IMR-90 (cell line): ENCODE measurements around the gene PSD2. TPM values are rescaled to one million over a fixed set of nuclear protein-coding genes. Genes with fewer than 3 reads are reported as not detected.

Experiments used
- ATAC-seq: fragments of 200-7000 bp; cut with Tn5 transposase; 2 replicates; pipeline ENCODE4 v1.9.1; 2020; ENCODE audit warnings: low read depth, mild to moderate bottlenecking, moderate library complexity
- BruUV-seq: library from RNA; stranded (reverse); fragments of 400-500 nt; replicated peaks from 2 replicates; lab custom pipeline; 2021; lab: Mats Ljungman, UMichigan
- CTCF ChIA-PET: fragments of 300-600 bp; formaldehyde crosslinking; extraction: SDS; loops from one replicate; lab custom pipeline; 2021; ENCODE audit warnings: antibody characterized with exemption; lab: Yijun Ruan, JAX
- POLR2A ChIA-PET: fragments of 300-600 bp; sonication (Branson Sonifier 250); formaldehyde crosslinking; loops from one replicate; lab custom pipeline; 2022; ENCODE audit warnings: antibody characterized with exemption; ENCODE audit not compliant: unreplicated experiment; lab: Charles Lee
- DNase-seq: peaks from one replicate; pipeline ENCODE4 v3.0.0; 2013
- H2AFZ ChIP-seq: replicated peaks from 2 replicates; pipeline ENCODE3; 2013; ENCODE audit warnings: low read length, mild to moderate bottlenecking; ENCODE audit not compliant: poor library complexity
- H2AK5ac ChIP-seq: 2 replicates; pipeline ENCODE4 v1.6.1; 2013; ENCODE audit warnings: low read depth, low read length, inconsistent platforms
- H2AK9ac ChIP-seq: replicated peaks from 2 replicates; pipeline ENCODE3; 2013; ENCODE audit warnings: mild to moderate bottlenecking, low read depth, low read length, moderate library complexity; ENCODE audit not compliant: poor library complexity
- H2BK120ac ChIP-seq: 2 replicates; pipeline ENCODE4 v1.6.1; 2013; ENCODE audit warnings: low read depth, low read length, inconsistent platforms
- H2BK15ac ChIP-seq: 3 replicates; pipeline ENCODE4 v1.6.1; 2013; ENCODE audit warnings: low read depth, low read length, inconsistent platforms
- H2BK20ac ChIP-seq: 2 replicates; pipeline ENCODE4 v1.6.1; 2013; ENCODE audit warnings: low read depth, mild to moderate bottlenecking, inconsistent platforms, low read length, moderate library complexity
- H2BK5ac ChIP-seq: 2 replicates; pipeline ENCODE4 v1.6.1; 2013; ENCODE audit warnings: mild to moderate bottlenecking, low read depth, low read length, inconsistent platforms; ENCODE audit not compliant: poor library complexity, severe bottlenecking
- H3K14ac ChIP-seq: replicated peaks from 2 replicates; pipeline ENCODE4 v1.6.1; 2013; ENCODE audit warnings: low read depth, low read length, inconsistent platforms
- H3K18ac ChIP-seq: 2 replicates; pipeline ENCODE4 v1.6.1; 2013; ENCODE audit warnings: low read depth, low read length, control low read depth
- H3K23ac ChIP-seq: 2 replicates; pipeline ENCODE4 v1.6.1; 2013; ENCODE audit warnings: low read depth, low read length, inconsistent platforms
- H3K27ac ChIP-seq: 2 replicates; pipeline ENCODE4 v1.5.1; 2013; ENCODE audit warnings: mild to moderate bottlenecking, control low read depth, low read length; ENCODE audit not compliant: insufficient read depth
- H3K27me3 ChIP-seq: 2 replicates; pipeline ENCODE4 v1.6.1; 2013; ENCODE audit warnings: low read length; ENCODE audit not compliant: control insufficient read depth, insufficient read depth
- H3K36me3 ChIP-seq: 2 replicates; pipeline ENCODE4 v1.6.1; 2013; ENCODE audit warnings: low read length, mixed read lengths; ENCODE audit not compliant: control insufficient read depth, insufficient read depth
- H3K4ac ChIP-seq: 2 replicates; pipeline ENCODE4 v1.6.1; 2013; ENCODE audit warnings: low read depth, low read length, inconsistent platforms
- H3K4me1 ChIP-seq: 2 replicates; pipeline ENCODE4 v1.6.1; 2013; ENCODE audit warnings: low read length, mixed read lengths; ENCODE audit not compliant: control insufficient read depth, insufficient read depth
- H3K4me2 ChIP-seq: 2 replicates; pipeline ENCODE4 v1.6.1; 2013; ENCODE audit warnings: low read depth, mild to moderate bottlenecking, control low read depth, low read length, moderate library complexity
- H3K4me3 ChIP-seq: 2 replicates; pipeline ENCODE4 v1.5.1; 2013; ENCODE audit warnings: low read depth, mild to moderate bottlenecking, control low read depth, low read length, moderate library complexity; ENCODE audit not compliant: insufficient read depth
- H3K56ac ChIP-seq: 2 replicates; pipeline ENCODE4 v1.6.1; 2013; ENCODE audit warnings: low read length, inconsistent platforms; ENCODE audit not compliant: insufficient read depth; ENCODE audit errors: extremely low read depth
- H3K79me1 ChIP-seq, 2 experiments: 2 replicates each; pipeline ENCODE4 v1.6.1; 2013; ENCODE audit warnings: low read length in 2 of 2, inconsistent platforms in 1 of 2, low read depth in 1 of 2
- H3K9ac ChIP-seq: 2 replicates; pipeline ENCODE4 v1.6.1; 2013; ENCODE audit warnings: low read depth, low read length, control low read depth
- H3K9me1 ChIP-seq: 2 replicates; pipeline ENCODE4 v1.6.1; 2013; ENCODE audit warnings: low read length, inconsistent platforms; ENCODE audit not compliant: insufficient read depth
- H3K9me3 ChIP-seq: 2 replicates; pipeline ENCODE4 v1.6.1; 2013; ENCODE audit warnings: low read length; ENCODE audit not compliant: control insufficient read depth, insufficient read depth
- H4K20me1 ChIP-seq: 2 replicates; pipeline ENCODE4 v1.6.1; 2013; ENCODE audit warnings: low read length, inconsistent platforms; ENCODE audit not compliant: insufficient read depth
- H4K5ac ChIP-seq: 2 replicates; pipeline ENCODE4 v1.6.1; 2013; ENCODE audit warnings: mild to moderate bottlenecking, low read depth, low read length, control low read depth
- H4K8ac ChIP-seq, 2 experiments: 2 replicates each; pipeline ENCODE4 v1.6.1; 2013; ENCODE audit warnings: low read depth in 2 of 2, low read length in 2 of 2, control low read depth in 1 of 2, inconsistent platforms in 1 of 2
- H4K91ac ChIP-seq: 2 replicates; pipeline ENCODE4 v1.6.1; 2013; ENCODE audit warnings: low read depth, low read length, inconsistent platforms; ENCODE audit not compliant: insufficient read depth
- CEBPB ChIP-seq: IDR thresholded peaks from 2 replicates; pipeline ENCODE4 v1.6.1; 2012; ENCODE audit warnings: low read depth, low read length, improper control_type of control experiment
- CHD1 ChIP-seq: IDR thresholded peaks from 2 replicates; pipeline ENCODE4 v1.6.1; 2012; ENCODE audit warnings: low read depth, low read length, improper control_type of control experiment
- MAFK ChIP-seq: IDR thresholded peaks from 2 replicates; pipeline ENCODE4 v1.6.1; 2012; ENCODE audit warnings: low read depth, low read length, improper control_type of control experiment
- MAZ ChIP-seq: IDR thresholded peaks from 2 replicates; pipeline ENCODE4 v1.6.1; 2012; ENCODE audit warnings: low read depth, mild to moderate bottlenecking, low read length, improper control_type of control experiment, moderate library complexity, borderline replicate concordance
- NFE2L2 ChIP-seq: fragments of 150-350 bp; IDR thresholded peaks from 2 replicates; pipeline ENCODE4 v1.6.1; 2016; ENCODE audit warnings: low read depth, mild to moderate bottlenecking, low read length
- POLR2A ChIP-seq: IDR thresholded peaks from 2 replicates; pipeline ENCODE4 v1.6.1; 2012; ENCODE audit warnings: mild to moderate bottlenecking, low read depth, low read length
- RAD21 ChIP-seq: IDR thresholded peaks from 2 replicates; pipeline ENCODE4 v1.6.1; 2012; ENCODE audit warnings: low read length, improper control_type of control experiment
- RCOR1 ChIP-seq: IDR thresholded peaks from 2 replicates; pipeline ENCODE4 v1.6.1; 2012; ENCODE audit warnings: mild to moderate bottlenecking, low read length, improper control_type of control experiment; ENCODE audit not compliant: insufficient replicate concordance
- USF2 ChIP-seq: fragments of 150-350 bp; IDR thresholded peaks from 2 replicates; pipeline ENCODE4 v1.6.1; 2017; ENCODE audit warnings: mild to moderate bottlenecking, antibody characterized with exemption, low read length, low read depth
- WGBS, 2 experiments: methylation state at CpG; one replicate each; pipeline versions ENCODE4 v1.1.5 to v1.1.7; 2013; ENCODE audit warnings: missing lambda C conversion rate in 2 of 2; ENCODE audit not compliant: insufficient read length in 1 of 2; ENCODE audit errors: extremely low coverage in 2 of 2; 5-methylcytosine and 5-hydroxymethylcytosine counted together
- dilution Hi-C: fragments of 300-500 bp; cut with HindIII; formaldehyde crosslinking; loops from one replicate; pipeline ENCODE4 v1.14.3; 2018; ENCODE audit warnings: low sequenced_read_pairs; ENCODE audit not compliant: unreplicated experiment
- in situ Hi-C: fragments of 300-500 bp; cut with MboI; formaldehyde crosslinking; loops from 3 replicates; pipeline ENCODE4 v1.14.3; 2019; ENCODE audit warnings: low sequenced_read_pairs, inconsistent platforms, mixed read lengths
- intact Hi-C: fragments of 100-400 bp; cut with micrococcal nuclease; formaldehyde crosslinking; loops from 2 replicates; pipeline ENCODE4 v1.10.0; 2022
- polyA plus RNA-seq, 3 experiments: library from polyadenylated mRNA; depleted of rRNA; stranded (reverse); fragments of >200 nt; gene quantifications; 2 replicates each; pipeline ENCODE4 v1.2.3, GENCODE V29; 2012; ENCODE audit warnings: low replicate concordance in 1 of 3
- total RNA-seq: library from RNA; depleted of rRNA; stranded (reverse); fragments of >200 nt; gene quantifications from 2 replicates; pipeline ENCODE4 v1.2.3, GENCODE V29; 2012

The PSD2 gene
- total and polyA plus RNA-seq, 2 of the 4 experiments (the other 2 are of a cell fraction) = 0.05 TPM; not detected in 1

GRCh38 chr5:139775872-139776271, 19.7 kb upstream of the PSD2 start (continued):
- TF ChIP-seq CEBPB (no peak), MAFK (no peak), RCOR1 (no peak), MAZ (no peak)

GRCh38 chr5:139776861-139777260, 18.7 kb upstream of the PSD2 start:
- ATAC-seq = no peak
- dilution Hi-C loops = no loop called here
- no TSS peak for BruUV-seq
- Histone ChIP-seq H3K27ac (no peak overlapping the region), H3K79me1 (no peaks in the 10 kb centered on the region), H2AK9ac (no peak overlapping the region), H2BK20ac (no peak overlapping the region), H3K4me3 (no peak overlapping the region), H2BK15ac (no peak overlapping the region), H3K4me1 (no peaks in the 10 kb centered on the region), H3K27me3 (peaks cover 40% of the 10 kb centered on the region), H4K91ac (no peak overlapping the region), H2AFZ (no peak overlapping the region), H3K14ac (no peak overlapping the region), H4K5ac (no peak overlapping the region), H3K9me1 (peaks cover 4% of the 10 kb centered on the region; the same call in 1 of the 2 replicates), H2AK5ac (no peak overlapping the region), H3K23ac (no peak overlapping the region), H4K8ac (no peak overlapping the region), H3K18ac (no peak overlapping the region), H2BK5ac (no peak overlapping the region), H3K9ac (no peak overlapping the region), H3K9me3 (no peaks in the 10 kb centered on the region), H3K36me3 (no peaks in the 10 kb centered on the region), H3K56ac (no peak overlapping the region), H4K20me1 (no peaks in the 10 kb centered on the region), H2BK120ac (no peak overlapping the region), H3K4ac (no peak overlapping the region), H3K4me2 (no peak overlapping the region)
- ChIA-PET POLR2A (no interaction called here), CTCF (interaction anchor here (0.7 to 1.0 kb wide), 2 partner anchors 191 to 192 kb away, joined by 3 read pairs; no protein-coding TSS in a partner anchor)
- no peak for DNase-seq
- no peak for TF ChIP-seq RAD21
- TF ChIP-seq CHD1 = no peak
- no peak for TF ChIP-seq NFE2L2
- TF ChIP-seq CEBPB = no peak
- no peak for TF ChIP-seq USF2
- TF ChIP-seq POLR2A = no peak
- in situ Hi-C loops = loop anchor here (25.0 kb wide), 1 partner anchor 585 kb away; the partner anchor contains the start of gene SLC4A9
- no CpG with 5 or more reads among the region's 1 CpG for WGBS, 2 experiments
- intact Hi-C loops = no loop called here
